GM12878 (cell line): Measurements from ENCODE around the gene DPF3. TPM values are rescaled to one million over a fixed set of nuclear protein-coding genes. Genes with fewer than 3 reads are reported as not detected.

Experiments
- ATAC-seq: fragments of 200-7000 bp; cut with Tn5 transposase; 3 replicates; pipeline ENCODE4 v1.9.1; 2020; ENCODE audit warnings: mild to moderate bottlenecking, moderate library complexity
- BruUV-seq: library from RNA; stranded (reverse); fragments of 400-500 nt; replicated peaks from 2 replicates; lab custom pipeline; 2021; lab: Mats Ljungman, UMichigan
- CTCF ChIA-PET: fragments of 300-600 bp; sonication (Branson Sonifier 250); formaldehyde crosslinking; extraction: SDS; loops from one replicate; lab custom pipeline; 2021; ENCODE audit warnings: inconsistent platforms; lab: Yijun Ruan, JAX
- POLR2A ChIA-PET: fragments of 350-600 bp; formaldehyde crosslinking; extraction: SDS; loops from one replicate; lab custom pipeline; 2021; ENCODE audit warnings: inconsistent platforms; lab: Charles Lee
- RAD21 ChIA-PET: fragments of 300-600 bp; sonication (Branson Sonifier 250); formaldehyde crosslinking; loops from one replicate; lab custom pipeline; 2023; ENCODE audit warnings: antibody characterized with exemption; ENCODE audit not compliant: unreplicated experiment; lab: Charles Lee
- SMC1A ChIA-PET: fragments of 300-600 bp; sonication (Branson Sonifier 250); formaldehyde crosslinking; loops from one replicate; lab custom pipeline; 2023; ENCODE audit not compliant: unreplicated experiment, uncharacterized antibody; lab: Charles Lee
- DNase-seq: peaks from one replicate; pipeline ENCODE4 v3.0.0-alpha.2; 2011; ENCODE audit warnings: low read depth, low spot score
- FAIRE-seq: peaks from 3 replicates; lab custom pipeline; 2011; peaks lifted over from hg19 to GRCh38; lab: Jason Lieb, UNC
- H2AFZ ChIP-seq: 2 replicates; pipeline ENCODE4 v1.6.0; 2011; ENCODE audit warnings: low read depth, low read length, control low read depth; ENCODE audit not compliant: control insufficient read depth
- H3K27ac ChIP-seq: 2 replicates; pipeline ENCODE4 v1.5.1; 2011; ENCODE audit warnings: control low read depth; ENCODE audit not compliant: control insufficient read depth, insufficient read depth
- H3K27me3 ChIP-seq, 2 experiments: replicated peaks in 1 of 2; 2 replicates each; pipeline versions ENCODE4 v1.6.0 to v1.6.1; 2011; ENCODE audit warnings: low read length in 1 of 2; ENCODE audit not compliant: control insufficient read depth in 2 of 2, insufficient read depth in 2 of 2
- H3K36me3 ChIP-seq, 2 experiments: 2 replicates each; pipeline ENCODE4 v1.5.1; 2011; ENCODE audit warnings: low read length in 1 of 2; ENCODE audit not compliant: control insufficient read depth in 2 of 2, insufficient read depth in 2 of 2
- H3K4me1 ChIP-seq: 2 replicates; pipeline ENCODE4 v1.6.1; 2011; ENCODE audit warnings: mild to moderate bottlenecking, low read length, moderate library complexity, mixed read lengths; ENCODE audit not compliant: control insufficient read depth, insufficient read depth
- H3K4me2 ChIP-seq: 2 replicates; pipeline ENCODE4 v1.6.0; 2011; ENCODE audit warnings: control low read depth; ENCODE audit not compliant: control insufficient read depth, insufficient read depth
- H3K4me3 ChIP-seq: fragments of 200-600 bp; sonication (generic); 2 replicates; pipeline ENCODE4 v1.5.1; 2016
- H3K79me2 ChIP-seq: 2 replicates; pipeline ENCODE4 v1.6.0; 2011; ENCODE audit warnings: low read length; ENCODE audit not compliant: control insufficient read depth, insufficient read depth
- H3K9ac ChIP-seq: 2 replicates; pipeline ENCODE4 v1.8.0; 2011; ENCODE audit warnings: low read length, control low read depth, mixed read lengths; ENCODE audit not compliant: control insufficient read depth, insufficient read depth
- H3K9me3 ChIP-seq: replicated peaks from 3 replicates; pipeline ENCODE4 v1.5.1; 2011; ENCODE audit warnings: mild to moderate bottlenecking, low read length; ENCODE audit not compliant: control insufficient read depth, insufficient read depth
- H4K20me1 ChIP-seq: 2 replicates; pipeline ENCODE4 v1.6.0; 2011; ENCODE audit not compliant: control insufficient read depth, insufficient read depth
- CREB1 ChIP-seq: IDR thresholded peaks from 2 replicates; pipeline ENCODE4 v1.6.1; 2012; ENCODE audit warnings: low read depth, mild to moderate bottlenecking, inconsistent platforms
- DPF2 ChIP-seq: fragments of 450-650 bp; IDR thresholded peaks from 2 replicates; pipeline ENCODE4 v1.6.1; 2017; ENCODE audit warnings: mild to moderate bottlenecking
- POLR2A ChIP-seq: IDR thresholded peaks from 2 replicates; pipeline ENCODE4 v1.6.1; 2011; ENCODE audit warnings: low read depth, mild to moderate bottlenecking, low read length
- RAD21 ChIP-seq: IDR thresholded peaks from 2 replicates; pipeline ENCODE4 v1.6.1; 2011; ENCODE audit warnings: mild to moderate bottlenecking, low read depth, low read length, moderate library complexity; ENCODE audit not compliant: insufficient read depth
- WGBS: methylation state at CpG from one replicate; pipeline ENCODE4 v1.1.6; 2016; ENCODE audit warnings: low lambda C conversion rate; ENCODE audit not compliant: insufficient replicate concordance, insufficient coverage; ENCODE audit errors: missing lambda C conversion rate; 5-methylcytosine and 5-hydroxymethylcytosine counted together
- in situ Hi-C: fragments of 300-500 bp; cut with MboI; formaldehyde crosslinking; loops from 9 replicates; pipeline ENCODE4 v1.14.3; 2018; ENCODE audit warnings: mixed read lengths
- intact Hi-C: fragments of 100-400 bp; cut with micrococcal nuclease; formaldehyde crosslinking; loops from one replicate; pipeline ENCODE4 v1.14.2; 2022; ENCODE audit not compliant: unreplicated experiment
- polyA plus RNA-seq, 11 experiments: library from polyadenylated mRNA; depleted of rRNA in 4 of 11; unstranded in 6 of 11; stranded (reverse) in 5 of 11; fragments of >200 nt; fragmentation: Nextera tagmentation in 4 of 11; fragmentation: Illumina TruSeq in 1 of 11; extraction: Ambion mirVana in 4 of 11; extraction: Trizol in 1 of 11; gene quantifications; 1 replicate in 1 of 11; 2 replicates in 10 of 11; pipeline versions ENCODE4 v1.2.1 to v1.2.3, GENCODE V29; 2011 to 2016; ENCODE audit warnings: inconsistent platforms in 2 of 11, missing spikeins in 2 of 11, low read depth in 1 of 11
- total RNA-seq, 4 experiments: library from RNA; depleted of rRNA in 3 of 4; stranded (reverse); fragments of >200 nt in 3 of 4; fragmentation: Illumina TruSeq in 1 of 4; extraction: Trizol in 1 of 4; gene quantifications; 2 replicates each; pipeline versions ENCODE4 v1.2.1 to v1.2.3, GENCODE V29; 2013 to 2021
- TF ChIP-seq, protein P1 (sequence below): IDR thresholded peaks from 2 replicates; pipeline ENCODE4 v1.6.1; 2011; ENCODE audit warnings: mild to moderate bottlenecking, low read depth, low read length, moderate library complexity; ENCODE audit not compliant: insufficient replicate concordance

Gene DPF3
- total and polyA plus RNA-seq, 10 of the 15 experiments (the other 5 are each of a cell fraction or from before 2014, with no cell fraction given), result 0.69 to 8.0 (median 2.2) TPM

- no peak overlapping the region for H3K27ac ChIP-seq
- ATAC-seq (no peak), DNase-seq (no peak), FAIRE-seq (no peak)
- H3K79me2 ChIP-seq, result no peaks in the 10 kb centered on the region
- ChIA-PET POLR2A (no interaction called here), SMC1A (interaction anchor here (1.0 to 5.0 kb wide), 4 partner anchors 11 to 396 kb away, joined by 3 to 304 read pairs (median 5); no protein-coding TSS in a partner anchor), RAD21 (interaction anchor here (5.1 kb wide), 1 partner anchor 390 kb away, joined by 216 read pairs; no protein-coding TSS in a partner anchor), CTCF (interaction anchor here (0.9 to 14.5 kb wide), 6 partner anchors 10 to 401 kb away, joined by 3 to 520 read pairs (median 6); partner anchors contain the start of gene DPF3)
- no peak overlapping the region for H3K4me2 ChIP-seq
- H3K9ac ChIP-seq, result no peak overlapping the region
- no peaks in the 10 kb centered on the region for H3K27me3 ChIP-seq
- in situ Hi-C loops, result loop anchor here (5.0 kb wide), 1 partner anchor 389 kb away; no protein-coding TSS in a partner anchor
- no peaks in the 10 kb centered on the region for H3K36me3 ChIP-seq
- H2AFZ ChIP-seq, result no peak overlapping the region
- 55% methylated on average over 3 of the region's 3 CpGs for WGBS
- peaks cover 7% of the 10 kb centered on the region; the same call in 1 of the 2 replicates for H3K4me1 ChIP-seq
- BruUV-seq, result no TSS peak
- no peaks in the 10 kb centered on the region for H4K20me1 ChIP-seq
- no peak overlapping the region for H3K4me3 ChIP-seq
- no peaks in the 10 kb centered on the region for H3K9me3 ChIP-seq
- intact Hi-C loops, result no loop called here
- TF ChIP-seq, protein P1, sequence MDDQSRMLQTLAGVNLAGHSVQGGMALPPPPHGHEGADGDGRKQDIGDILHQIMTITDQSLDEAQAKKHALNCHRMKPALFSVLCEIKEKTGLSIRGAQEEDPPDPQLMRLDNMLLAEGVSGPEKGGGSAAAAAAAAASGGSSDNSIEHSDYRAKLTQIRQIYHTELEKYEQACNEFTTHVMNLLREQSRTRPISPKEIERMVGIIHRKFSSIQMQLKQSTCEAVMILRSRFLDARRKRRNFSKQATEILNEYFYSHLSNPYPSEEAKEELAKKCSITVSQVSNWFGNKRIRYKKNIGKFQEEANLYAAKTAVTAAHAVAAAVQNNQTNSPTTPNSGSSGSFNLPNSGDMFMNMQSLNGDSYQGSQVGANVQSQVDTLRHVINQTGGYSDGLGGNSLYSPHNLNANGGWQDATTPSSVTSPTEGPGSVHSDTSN, result no peak
- TF ChIP-seq DPF2, result no peak
- no peak for TF ChIP-seq CREB1
- no peak for TF ChIP-seq RAD21
- TF ChIP-seq POLR2A, result no peak
Measured at GRCh38 chr14:72906316-72906715, 12.4 kb upstream of the DPF3 start.
